ENCODE results near the gene CPNE7.

The CPNE7 gene

DNA sequence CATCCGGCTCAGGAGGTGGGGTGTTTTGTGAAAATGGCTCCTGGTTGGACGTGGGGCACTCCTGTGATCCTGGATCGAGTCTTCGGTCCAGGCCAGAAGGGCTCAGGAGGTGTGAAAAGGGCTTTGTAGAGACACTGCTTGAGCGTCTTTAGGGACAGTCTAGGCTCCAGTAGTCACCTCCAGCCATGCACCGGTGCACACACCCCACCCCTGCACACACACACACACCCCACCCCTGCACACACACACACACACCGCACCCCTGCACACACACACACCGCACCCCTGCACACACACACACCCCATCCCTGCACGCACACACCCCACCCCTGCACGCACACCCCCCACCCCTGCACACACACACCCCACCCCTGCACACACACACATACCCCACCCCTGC lies 62.9 kb downstream of the CPNE7 start:
- TF ChIP-seq CREB1 (IDR thresholded peaks at IDR 0.05; ENCODE audit: low read depth) (no peak), REST (IDR thresholded peaks at IDR 0.05; ENCODE audit: low read depth) (no peak), FOXM1 (IDR thresholded peaks at IDR 0.05; ENCODE audit: borderline replicate concordance, low read depth) (no peak), EGR1 (IDR thresholded peaks at IDR 0.05) (no peak), TCF12 (IDR thresholded peaks at IDR 0.05; ENCODE audit: low read depth) (no peak), EP300 (IDR thresholded peaks at IDR 0.05; ENCODE audit: borderline replicate concordance) (no peak), TAF1 (IDR thresholded peaks at IDR 0.05; ENCODE audit: low read depth) (no peak), RAD21 (IDR thresholded peaks at IDR 0.05; ENCODE audit: low read depth) (no peak)

GRCh38 chr16:89639385-89639784 lies 63.8 kb downstream of the CPNE7 start:
- TF ChIP-seq YY1 (IDR thresholded peaks at IDR 0.05; ENCODE audit: low read depth) (no peak), REST (IDR thresholded peaks at IDR 0.05; ENCODE audit: low read depth) (no peak), TAF1 (IDR thresholded peaks at IDR 0.05; ENCODE audit: low read depth) (no peak), TEAD4 (IDR thresholded peaks at IDR 0.05) (no peak), EP300 (IDR thresholded peaks at IDR 0.05; ENCODE audit: borderline replicate concordance) (no peak), EGR1 (IDR thresholded peaks at IDR 0.05) (no peak)
- TF ChIP-seq, protein P1, sequence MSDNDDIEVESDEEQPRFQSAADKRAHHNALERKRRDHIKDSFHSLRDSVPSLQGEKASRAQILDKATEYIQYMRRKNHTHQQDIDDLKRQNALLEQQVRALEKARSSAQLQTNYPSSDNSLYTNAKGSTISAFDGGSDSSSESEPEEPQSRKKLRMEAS (IDR thresholded peaks at IDR 0.05): no peak
- TF ChIP-seq, protein P2, sequence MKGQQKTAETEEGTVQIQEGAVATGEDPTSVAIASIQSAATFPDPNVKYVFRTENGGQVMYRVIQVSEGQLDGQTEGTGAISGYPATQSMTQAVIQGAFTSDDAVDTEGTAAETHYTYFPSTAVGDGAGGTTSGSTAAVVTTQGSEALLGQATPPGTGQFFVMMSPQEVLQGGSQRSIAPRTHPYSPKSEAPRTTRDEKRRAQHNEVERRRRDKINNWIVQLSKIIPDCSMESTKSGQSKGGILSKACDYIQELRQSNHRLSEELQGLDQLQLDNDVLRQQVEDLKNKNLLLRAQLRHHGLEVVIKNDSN (IDR thresholded peaks at IDR 0.05): no peak

- peak; percentile 39; the same call in 1 of the 2 replicates for TF ChIP-seq TEAD4 (IDR thresholded peaks at IDR 0.05)
- no peak for TF ChIP-seq CEBPB (IDR thresholded peaks at IDR 0.05)
- TF ChIP-seq TAF1 (IDR thresholded peaks at IDR 0.05; ENCODE audit: low read depth): no peak
Measured at GRCh38 chr16:89641458-89642119, 66.0 kb downstream of the CPNE7 start.

DNA sequence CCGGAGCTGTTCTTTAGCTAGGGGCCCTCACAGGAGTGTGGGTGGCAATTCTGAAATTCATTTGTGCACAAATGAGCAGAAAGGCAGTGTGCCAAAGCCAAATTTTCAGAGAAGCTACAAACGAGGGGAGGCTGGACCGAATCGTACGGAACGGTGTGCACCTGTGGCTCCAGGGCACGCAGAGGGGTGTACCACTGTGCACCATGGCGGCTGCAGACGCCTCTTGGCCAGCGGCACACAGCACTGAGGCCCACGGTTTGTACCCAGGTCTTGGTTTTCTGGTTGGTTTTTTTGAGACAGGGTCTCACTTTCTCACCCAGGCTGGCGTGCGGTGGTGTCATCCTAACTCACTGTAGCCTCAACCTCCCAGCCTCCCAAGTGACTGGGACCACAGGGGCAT lies 67.0 kb downstream of the CPNE7 start:
- TF ChIP-seq TCF12 (IDR thresholded peaks at IDR 0.05; ENCODE audit: low read depth) (no peak), EP300 (IDR thresholded peaks at IDR 0.05; ENCODE audit: borderline replicate concordance) (no peak), CREB1 (IDR thresholded peaks at IDR 0.05; ENCODE audit: low read depth) (no peak), CEBPB (IDR thresholded peaks at IDR 0.05) (no peak), TAF1 (IDR thresholded peaks at IDR 0.05; ENCODE audit: low read depth) (no peak), EGR1 (IDR thresholded peaks at IDR 0.05) (no peak), TEAD4 (IDR thresholded peaks at IDR 0.05) (no peak)
- TF ChIP-seq, protein P1 (IDR thresholded peaks at IDR 0.05): no peak

GRCh38 chr16:89643769-89644300 lies 68.3 kb downstream of the CPNE7 start:
- no peak for TF ChIP-seq ZBTB7A (IDR thresholded peaks at IDR 0.05; ENCODE audit: low read depth)
- no peak for TF ChIP-seq EP300 (IDR thresholded peaks at IDR 0.05; ENCODE audit: borderline replicate concordance)
- no peak for TF ChIP-seq EGR1 (IDR thresholded peaks at IDR 0.05)

- no peak for TF ChIP-seq FOXM1 (IDR thresholded peaks at IDR 0.05; ENCODE audit: borderline replicate concordance, low read depth)
- TF ChIP-seq REST (IDR thresholded peaks at IDR 0.05; ENCODE audit: low read depth): no peak
- no peak for TF ChIP-seq ZBTB7A (IDR thresholded peaks at IDR 0.05; ENCODE audit: low read depth)
- TF ChIP-seq RAD21 (IDR thresholded peaks at IDR 0.05; ENCODE audit: low read depth): no peak
- TF ChIP-seq EGR1 (IDR thresholded peaks at IDR 0.05): no peak
Measured at GRCh38 chr16:89645122-89645521, 69.6 kb downstream of the CPNE7 start.

Data from Ishikawa (cell line).